ENCODE results near the gene DCAF4.

DNA sequence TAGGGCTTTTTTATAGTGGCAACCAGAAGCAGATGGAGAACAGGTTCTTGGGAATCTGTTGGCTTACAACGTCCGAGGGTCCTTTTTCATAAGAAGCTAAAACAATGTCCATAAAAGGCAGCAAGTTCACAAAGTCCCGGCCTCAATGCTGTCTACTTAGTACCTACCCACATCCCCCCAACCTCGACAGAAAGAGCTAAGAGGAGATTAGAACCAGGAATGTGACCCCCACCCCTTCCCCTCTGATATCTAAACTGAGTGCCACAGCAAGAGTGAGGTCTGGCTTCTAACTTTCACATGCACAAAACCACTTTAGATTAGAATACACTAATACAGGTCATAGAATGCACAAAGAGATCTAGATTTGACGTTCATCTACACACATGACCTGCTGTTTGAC lies 36.9 kb upstream of the DCAF4 start:
- TF ChIP-seq POLR2A (IDR thresholded peaks at IDR 0.05), result no peak
- TF ChIP-seq, protein P1, sequence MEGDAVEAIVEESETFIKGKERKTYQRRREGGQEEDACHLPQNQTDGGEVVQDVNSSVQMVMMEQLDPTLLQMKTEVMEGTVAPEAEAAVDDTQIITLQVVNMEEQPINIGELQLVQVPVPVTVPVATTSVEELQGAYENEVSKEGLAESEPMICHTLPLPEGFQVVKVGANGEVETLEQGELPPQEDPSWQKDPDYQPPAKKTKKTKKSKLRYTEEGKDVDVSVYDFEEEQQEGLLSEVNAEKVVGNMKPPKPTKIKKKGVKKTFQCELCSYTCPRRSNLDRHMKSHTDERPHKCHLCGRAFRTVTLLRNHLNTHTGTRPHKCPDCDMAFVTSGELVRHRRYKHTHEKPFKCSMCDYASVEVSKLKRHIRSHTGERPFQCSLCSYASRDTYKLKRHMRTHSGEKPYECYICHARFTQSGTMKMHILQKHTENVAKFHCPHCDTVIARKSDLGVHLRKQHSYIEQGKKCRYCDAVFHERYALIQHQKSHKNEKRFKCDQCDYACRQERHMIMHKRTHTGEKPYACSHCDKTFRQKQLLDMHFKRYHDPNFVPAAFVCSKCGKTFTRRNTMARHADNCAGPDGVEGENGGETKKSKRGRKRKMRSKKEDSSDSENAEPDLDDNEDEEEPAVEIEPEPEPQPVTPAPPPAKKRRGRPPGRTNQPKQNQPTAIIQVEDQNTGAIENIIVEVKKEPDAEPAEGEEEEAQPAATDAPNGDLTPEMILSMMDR (IDR thresholded peaks at IDR 0.05), result no peak
